IMR-90 (cell line): Measurements from ENCODE around the gene HOTAIR. TPM values are rescaled to one million over a fixed set of nuclear protein-coding genes. Genes with fewer than 3 reads are reported as not detected.

Experiments used
- ATAC-seq: fragments of 200-7000 bp; cut with Tn5 transposase; 2 replicates; pipeline ENCODE4 v1.9.1; 2020; ENCODE audit warnings: low read depth, mild to moderate bottlenecking, moderate library complexity
- BruUV-seq: library from RNA; stranded (reverse); fragments of 400-500 nt; replicated peaks from 2 replicates; lab custom pipeline; 2021; lab: Mats Ljungman, UMichigan
- CTCF ChIA-PET: fragments of 300-600 bp; formaldehyde crosslinking; extraction: SDS; loops from one replicate; lab custom pipeline; 2021; ENCODE audit warnings: antibody characterized with exemption; lab: Yijun Ruan, JAX
- POLR2A ChIA-PET: fragments of 300-600 bp; sonication (Branson Sonifier 250); formaldehyde crosslinking; loops from one replicate; lab custom pipeline; 2022; ENCODE audit warnings: antibody characterized with exemption; ENCODE audit not compliant: unreplicated experiment; lab: Charles Lee
- DNase-seq: peaks from one replicate; pipeline ENCODE4 v3.0.0; 2013
- H2AFZ ChIP-seq: replicated peaks from 2 replicates; pipeline ENCODE3; 2013; ENCODE audit warnings: low read length, mild to moderate bottlenecking; ENCODE audit not compliant: poor library complexity
- H2AK5ac ChIP-seq: 2 replicates; pipeline ENCODE4 v1.6.1; 2013; ENCODE audit warnings: low read depth, low read length, inconsistent platforms
- H2AK9ac ChIP-seq: replicated peaks from 2 replicates; pipeline ENCODE3; 2013; ENCODE audit warnings: mild to moderate bottlenecking, low read depth, low read length, moderate library complexity; ENCODE audit not compliant: poor library complexity
- H2BK120ac ChIP-seq: 2 replicates; pipeline ENCODE4 v1.6.1; 2013; ENCODE audit warnings: low read depth, low read length, inconsistent platforms
- H2BK15ac ChIP-seq: 3 replicates; pipeline ENCODE4 v1.6.1; 2013; ENCODE audit warnings: low read depth, low read length, inconsistent platforms
- H2BK20ac ChIP-seq: 2 replicates; pipeline ENCODE4 v1.6.1; 2013; ENCODE audit warnings: low read depth, mild to moderate bottlenecking, inconsistent platforms, low read length, moderate library complexity
- H2BK5ac ChIP-seq: 2 replicates; pipeline ENCODE4 v1.6.1; 2013; ENCODE audit warnings: mild to moderate bottlenecking, low read depth, low read length, inconsistent platforms; ENCODE audit not compliant: poor library complexity, severe bottlenecking
- H3K14ac ChIP-seq: replicated peaks from 2 replicates; pipeline ENCODE4 v1.6.1; 2013; ENCODE audit warnings: low read depth, low read length, inconsistent platforms
- H3K18ac ChIP-seq: 2 replicates; pipeline ENCODE4 v1.6.1; 2013; ENCODE audit warnings: low read depth, low read length, control low read depth
- H3K23ac ChIP-seq: 2 replicates; pipeline ENCODE4 v1.6.1; 2013; ENCODE audit warnings: low read depth, low read length, inconsistent platforms
- H3K27ac ChIP-seq: 2 replicates; pipeline ENCODE4 v1.5.1; 2013; ENCODE audit warnings: mild to moderate bottlenecking, control low read depth, low read length; ENCODE audit not compliant: insufficient read depth
- H3K27me3 ChIP-seq: 2 replicates; pipeline ENCODE4 v1.6.1; 2013; ENCODE audit warnings: low read length; ENCODE audit not compliant: control insufficient read depth, insufficient read depth
- H3K36me3 ChIP-seq: 2 replicates; pipeline ENCODE4 v1.6.1; 2013; ENCODE audit warnings: low read length, mixed read lengths; ENCODE audit not compliant: control insufficient read depth, insufficient read depth
- H3K4ac ChIP-seq: 2 replicates; pipeline ENCODE4 v1.6.1; 2013; ENCODE audit warnings: low read depth, low read length, inconsistent platforms
- H3K4me1 ChIP-seq: 2 replicates; pipeline ENCODE4 v1.6.1; 2013; ENCODE audit warnings: low read length, mixed read lengths; ENCODE audit not compliant: control insufficient read depth, insufficient read depth
- H3K4me2 ChIP-seq: 2 replicates; pipeline ENCODE4 v1.6.1; 2013; ENCODE audit warnings: low read depth, mild to moderate bottlenecking, control low read depth, low read length, moderate library complexity
- H3K4me3 ChIP-seq: 2 replicates; pipeline ENCODE4 v1.5.1; 2013; ENCODE audit warnings: low read depth, mild to moderate bottlenecking, control low read depth, low read length, moderate library complexity; ENCODE audit not compliant: insufficient read depth
- H3K56ac ChIP-seq: 2 replicates; pipeline ENCODE4 v1.6.1; 2013; ENCODE audit warnings: low read length, inconsistent platforms; ENCODE audit not compliant: insufficient read depth; ENCODE audit errors: extremely low read depth
- H3K79me1 ChIP-seq, 2 experiments: 2 replicates each; pipeline ENCODE4 v1.6.1; 2013; ENCODE audit warnings: low read length in 2 of 2, inconsistent platforms in 1 of 2, low read depth in 1 of 2
- H3K9ac ChIP-seq: 2 replicates; pipeline ENCODE4 v1.6.1; 2013; ENCODE audit warnings: low read depth, low read length, control low read depth
- H3K9me1 ChIP-seq: 2 replicates; pipeline ENCODE4 v1.6.1; 2013; ENCODE audit warnings: low read length, inconsistent platforms; ENCODE audit not compliant: insufficient read depth
- H3K9me3 ChIP-seq: 2 replicates; pipeline ENCODE4 v1.6.1; 2013; ENCODE audit warnings: low read length; ENCODE audit not compliant: control insufficient read depth, insufficient read depth
- H4K20me1 ChIP-seq: 2 replicates; pipeline ENCODE4 v1.6.1; 2013; ENCODE audit warnings: low read length, inconsistent platforms; ENCODE audit not compliant: insufficient read depth
- H4K5ac ChIP-seq: 2 replicates; pipeline ENCODE4 v1.6.1; 2013; ENCODE audit warnings: mild to moderate bottlenecking, low read depth, low read length, control low read depth
- H4K8ac ChIP-seq, 2 experiments: 2 replicates each; pipeline ENCODE4 v1.6.1; 2013; ENCODE audit warnings: low read depth in 2 of 2, low read length in 2 of 2, control low read depth in 1 of 2, inconsistent platforms in 1 of 2
- H4K91ac ChIP-seq: 2 replicates; pipeline ENCODE4 v1.6.1; 2013; ENCODE audit warnings: low read depth, low read length, inconsistent platforms; ENCODE audit not compliant: insufficient read depth
- CEBPB ChIP-seq: IDR thresholded peaks from 2 replicates; pipeline ENCODE4 v1.6.1; 2012; ENCODE audit warnings: low read depth, low read length, improper control_type of control experiment
- CHD1 ChIP-seq: IDR thresholded peaks from 2 replicates; pipeline ENCODE4 v1.6.1; 2012; ENCODE audit warnings: low read depth, low read length, improper control_type of control experiment
- FOS ChIP-seq: fragments of 150-350 bp; IDR thresholded peaks from 2 replicates; pipeline ENCODE4 v1.6.1; 2016; ENCODE audit warnings: low read depth, low read length
- MAFK ChIP-seq: IDR thresholded peaks from 2 replicates; pipeline ENCODE4 v1.6.1; 2012; ENCODE audit warnings: low read depth, low read length, improper control_type of control experiment
- MAZ ChIP-seq: IDR thresholded peaks from 2 replicates; pipeline ENCODE4 v1.6.1; 2012; ENCODE audit warnings: low read depth, mild to moderate bottlenecking, low read length, improper control_type of control experiment, moderate library complexity, borderline replicate concordance
- MXI1 ChIP-seq: IDR thresholded peaks from 2 replicates; pipeline ENCODE4 v1.6.1; 2012; ENCODE audit warnings: low read depth, mild to moderate bottlenecking, low read length, moderate library complexity, borderline replicate concordance
- NFE2L2 ChIP-seq: fragments of 150-350 bp; IDR thresholded peaks from 2 replicates; pipeline ENCODE4 v1.6.1; 2016; ENCODE audit warnings: low read depth, mild to moderate bottlenecking, low read length
- POLR2A ChIP-seq: IDR thresholded peaks from 2 replicates; pipeline ENCODE4 v1.6.1; 2012; ENCODE audit warnings: mild to moderate bottlenecking, low read depth, low read length
- RAD21 ChIP-seq: IDR thresholded peaks from 2 replicates; pipeline ENCODE4 v1.6.1; 2012; ENCODE audit warnings: low read length, improper control_type of control experiment
- RCOR1 ChIP-seq: IDR thresholded peaks from 2 replicates; pipeline ENCODE4 v1.6.1; 2012; ENCODE audit warnings: mild to moderate bottlenecking, low read length, improper control_type of control experiment; ENCODE audit not compliant: insufficient replicate concordance
- RFX5 ChIP-seq: IDR thresholded peaks from 2 replicates; pipeline ENCODE4 v1.8.0; 2012; ENCODE audit warnings: low read depth, mild to moderate bottlenecking, low read length, moderate library complexity
- SMC3 ChIP-seq: fragments of 150-350 bp; IDR thresholded peaks from 2 replicates; pipeline ENCODE4 v1.6.1; 2016; ENCODE audit warnings: low read depth, mild to moderate bottlenecking, antibody characterized with exemption, low read length, moderate library complexity
- WGBS, 2 experiments: methylation state at CpG; one replicate each; pipeline versions ENCODE4 v1.1.5 to v1.1.7; 2013; ENCODE audit warnings: missing lambda C conversion rate in 2 of 2; ENCODE audit not compliant: insufficient read length in 1 of 2; ENCODE audit errors: extremely low coverage in 2 of 2; 5-methylcytosine and 5-hydroxymethylcytosine counted together
- dilution Hi-C: fragments of 300-500 bp; cut with HindIII; formaldehyde crosslinking; loops from one replicate; pipeline ENCODE4 v1.14.3; 2018; ENCODE audit warnings: low sequenced_read_pairs; ENCODE audit not compliant: unreplicated experiment
- in situ Hi-C: fragments of 300-500 bp; cut with MboI; formaldehyde crosslinking; loops from 3 replicates; pipeline ENCODE4 v1.14.3; 2019; ENCODE audit warnings: low sequenced_read_pairs, inconsistent platforms, mixed read lengths
- intact Hi-C: fragments of 100-400 bp; cut with micrococcal nuclease; formaldehyde crosslinking; loops from 2 replicates; pipeline ENCODE4 v1.10.0; 2022
- polyA plus RNA-seq, 3 experiments: library from polyadenylated mRNA; depleted of rRNA; stranded (reverse); fragments of >200 nt; gene quantifications; 2 replicates each; pipeline ENCODE4 v1.2.3, GENCODE V29; 2012; ENCODE audit warnings: low replicate concordance in 1 of 3
- total RNA-seq: library from RNA; depleted of rRNA; stranded (reverse); fragments of >200 nt; gene quantifications from 2 replicates; pipeline ENCODE4 v1.2.3, GENCODE V29; 2012
- TF ChIP-seq, protein P1 (sequence below): fragments of 150-350 bp; IDR thresholded peaks from 2 replicates; pipeline ENCODE4 v1.6.1; 2017; ENCODE audit warnings: mild to moderate bottlenecking, antibody characterized with exemption, low read length, low read depth
- TF ChIP-seq, protein P2 (sequence below): fragments of 150-350 bp; IDR thresholded peaks from 2 replicates; pipeline ENCODE4 v1.6.1; 2016; ENCODE audit warnings: low read depth, mild to moderate bottlenecking, low read length, moderate library complexity, borderline replicate concordance
- TF ChIP-seq, protein P3 (sequence below): conservative IDR thresholded peaks from 2 replicates; pipeline ENCODE4 v1.5.1; 2012; ENCODE audit warnings: mild to moderate bottlenecking, low read depth, low read length, improper control_type of control experiment

HOTAIR gene
- total and polyA plus RNA-seq, 2 of the 4 experiments (the other 2 are of a cell fraction), result not detected

DNA sequence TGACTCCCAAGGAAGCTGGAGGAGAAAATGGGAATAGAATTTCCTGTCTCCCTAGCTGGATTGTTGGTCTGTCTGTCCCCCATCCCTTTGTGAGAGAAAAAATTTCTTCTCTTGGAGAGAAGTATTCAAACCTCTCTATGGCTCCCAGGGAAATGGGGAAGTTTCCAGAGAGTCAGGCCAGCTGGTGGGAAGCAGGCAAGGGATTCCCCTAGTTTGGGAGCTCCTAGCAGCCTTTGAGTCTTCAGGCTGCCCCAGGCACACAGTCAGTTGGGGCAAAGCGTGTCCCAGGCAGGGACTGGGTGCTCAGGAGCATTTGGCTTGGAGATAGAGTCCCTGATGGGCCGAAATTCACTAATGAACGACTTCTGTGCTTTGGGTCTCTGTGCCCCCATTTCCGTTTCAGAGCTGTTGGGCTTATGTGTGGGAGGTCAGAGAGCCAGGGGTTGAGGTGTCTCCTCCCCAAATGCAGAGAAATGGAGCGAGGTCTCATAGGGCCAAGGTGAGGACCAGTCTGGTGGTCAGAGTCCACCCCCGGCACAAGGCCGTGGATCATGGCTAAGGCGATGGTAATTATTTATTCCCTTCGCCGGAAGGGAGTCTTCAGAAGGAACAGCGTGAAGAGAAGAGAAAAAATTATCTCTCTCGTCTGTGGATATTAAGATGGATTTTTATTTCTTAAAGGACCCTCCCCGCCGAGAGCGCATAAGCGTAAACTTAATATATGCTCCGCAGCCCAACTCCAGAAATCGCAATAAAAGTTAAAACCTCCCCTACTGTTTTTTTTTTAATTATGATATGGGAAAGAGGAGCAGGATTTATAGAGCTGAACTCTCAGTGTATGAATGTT lies 18.6 kb upstream of the HOTAIR start:
- H2BK120ac ChIP-seq, result no peak overlapping the region
- no peak overlapping the region for H3K23ac ChIP-seq
- no peak overlapping the region for H3K4me2 ChIP-seq
- no peak overlapping the region for H2AK9ac ChIP-seq
- H4K20me1 ChIP-seq, result no peaks in the 10 kb centered on the region; the same call in 1 of the 2 replicates
- no peak overlapping the region for H2AFZ ChIP-seq
- POLR2A ChIA-PET, result no interaction called here
- 0% methylated on average over 1 of the region's 18 CpGs; no CpG with 5 or more reads in 1 of the 2 experiments for WGBS, 2 experiments
- no peak overlapping the region for H4K91ac ChIP-seq
- peaks cover 3% of the 10 kb centered on the region; the same call in 1 of the 2 replicates for H3K4me1 ChIP-seq
- DNase-seq (no peak), ATAC-seq (no peak)
- H3K14ac ChIP-seq, result no peak overlapping the region
- H3K27ac ChIP-seq, result no peak overlapping the region
- CTCF ChIA-PET, result no interaction called here
- H3K56ac ChIP-seq, result no peak overlapping the region
- H3K9ac ChIP-seq, result no peak overlapping the region
- intact Hi-C loops (no loop called here), dilution Hi-C loops (no loop called here), in situ Hi-C loops (loop anchor here (10.0 kb wide), 2 partner anchors 229 to 381 kb away; no protein-coding TSS in a partner anchor)
- no peak overlapping the region for H3K4ac ChIP-seq
- no peak overlapping the region for H2BK5ac ChIP-seq
- no peak overlapping the region for H2BK20ac ChIP-seq
- peaks cover 98% of the 10 kb centered on the region for H3K27me3 ChIP-seq
- no TSS peak for BruUV-seq
- H3K9me1 ChIP-seq, result no peaks in the 10 kb centered on the region
- no peak overlapping the region for H3K18ac ChIP-seq
- H3K4me3 ChIP-seq, result no peak overlapping the region
- peaks cover 19% of the 10 kb centered on the region for H3K9me3 ChIP-seq
- no peak overlapping the region for H4K5ac ChIP-seq
- no peaks in the 10 kb centered on the region for H3K36me3 ChIP-seq
- H2AK5ac ChIP-seq, result no peak overlapping the region
- H2BK15ac ChIP-seq, result no peak overlapping the region
- H3K79me1 ChIP-seq, result no peaks in the 10 kb centered on the region
- no peak overlapping the region for H4K8ac ChIP-seq
- TF ChIP-seq MAZ (no peak), CHD1 (no peak), POLR2A (no peak), RAD21 (no peak), NFE2L2 (no peak), RCOR1 (no peak), CEBPB (no peak), FOS (no peak), RFX5 (no peak), SMC3 (no peak), MXI1 (no peak), MAFK (no peak)
- TF ChIP-seq, protein P1, sequence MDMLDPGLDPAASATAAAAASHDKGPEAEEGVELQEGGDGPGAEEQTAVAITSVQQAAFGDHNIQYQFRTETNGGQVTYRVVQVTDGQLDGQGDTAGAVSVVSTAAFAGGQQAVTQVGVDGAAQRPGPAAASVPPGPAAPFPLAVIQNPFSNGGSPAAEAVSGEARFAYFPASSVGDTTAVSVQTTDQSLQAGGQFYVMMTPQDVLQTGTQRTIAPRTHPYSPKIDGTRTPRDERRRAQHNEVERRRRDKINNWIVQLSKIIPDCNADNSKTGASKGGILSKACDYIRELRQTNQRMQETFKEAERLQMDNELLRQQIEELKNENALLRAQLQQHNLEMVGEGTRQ, result no peak
- TF ChIP-seq, protein P2, sequence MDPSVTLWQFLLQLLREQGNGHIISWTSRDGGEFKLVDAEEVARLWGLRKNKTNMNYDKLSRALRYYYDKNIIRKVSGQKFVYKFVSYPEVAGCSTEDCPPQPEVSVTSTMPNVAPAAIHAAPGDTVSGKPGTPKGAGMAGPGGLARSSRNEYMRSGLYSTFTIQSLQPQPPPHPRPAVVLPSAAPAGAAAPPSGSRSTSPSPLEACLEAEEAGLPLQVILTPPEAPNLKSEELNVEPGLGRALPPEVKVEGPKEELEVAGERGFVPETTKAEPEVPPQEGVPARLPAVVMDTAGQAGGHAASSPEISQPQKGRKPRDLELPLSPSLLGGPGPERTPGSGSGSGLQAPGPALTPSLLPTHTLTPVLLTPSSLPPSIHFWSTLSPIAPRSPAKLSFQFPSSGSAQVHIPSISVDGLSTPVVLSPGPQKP, result no peak
- TF ChIP-seq, protein P3, sequence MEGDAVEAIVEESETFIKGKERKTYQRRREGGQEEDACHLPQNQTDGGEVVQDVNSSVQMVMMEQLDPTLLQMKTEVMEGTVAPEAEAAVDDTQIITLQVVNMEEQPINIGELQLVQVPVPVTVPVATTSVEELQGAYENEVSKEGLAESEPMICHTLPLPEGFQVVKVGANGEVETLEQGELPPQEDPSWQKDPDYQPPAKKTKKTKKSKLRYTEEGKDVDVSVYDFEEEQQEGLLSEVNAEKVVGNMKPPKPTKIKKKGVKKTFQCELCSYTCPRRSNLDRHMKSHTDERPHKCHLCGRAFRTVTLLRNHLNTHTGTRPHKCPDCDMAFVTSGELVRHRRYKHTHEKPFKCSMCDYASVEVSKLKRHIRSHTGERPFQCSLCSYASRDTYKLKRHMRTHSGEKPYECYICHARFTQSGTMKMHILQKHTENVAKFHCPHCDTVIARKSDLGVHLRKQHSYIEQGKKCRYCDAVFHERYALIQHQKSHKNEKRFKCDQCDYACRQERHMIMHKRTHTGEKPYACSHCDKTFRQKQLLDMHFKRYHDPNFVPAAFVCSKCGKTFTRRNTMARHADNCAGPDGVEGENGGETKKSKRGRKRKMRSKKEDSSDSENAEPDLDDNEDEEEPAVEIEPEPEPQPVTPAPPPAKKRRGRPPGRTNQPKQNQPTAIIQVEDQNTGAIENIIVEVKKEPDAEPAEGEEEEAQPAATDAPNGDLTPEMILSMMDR, result no peak
